GM04503 (cell line): ENCODE measurements around the gene SLC35B1.
A peak's percentile ranks its signal among the peaks of the same experiment; 100 is the strongest.
"Not testable (repeated sequence)": the region's sequence is repeated elsewhere in the genome, so short reads cannot be mapped to it uniquely, and the experiment has no call there.

ENCODE experiments used
- DNase-seq: peaks from one replicate; pipeline ENCODE4 v3.0.0-alpha.2; 2012; ENCODE audit warnings: low read depth

SLC35B1 gene

DNA sequence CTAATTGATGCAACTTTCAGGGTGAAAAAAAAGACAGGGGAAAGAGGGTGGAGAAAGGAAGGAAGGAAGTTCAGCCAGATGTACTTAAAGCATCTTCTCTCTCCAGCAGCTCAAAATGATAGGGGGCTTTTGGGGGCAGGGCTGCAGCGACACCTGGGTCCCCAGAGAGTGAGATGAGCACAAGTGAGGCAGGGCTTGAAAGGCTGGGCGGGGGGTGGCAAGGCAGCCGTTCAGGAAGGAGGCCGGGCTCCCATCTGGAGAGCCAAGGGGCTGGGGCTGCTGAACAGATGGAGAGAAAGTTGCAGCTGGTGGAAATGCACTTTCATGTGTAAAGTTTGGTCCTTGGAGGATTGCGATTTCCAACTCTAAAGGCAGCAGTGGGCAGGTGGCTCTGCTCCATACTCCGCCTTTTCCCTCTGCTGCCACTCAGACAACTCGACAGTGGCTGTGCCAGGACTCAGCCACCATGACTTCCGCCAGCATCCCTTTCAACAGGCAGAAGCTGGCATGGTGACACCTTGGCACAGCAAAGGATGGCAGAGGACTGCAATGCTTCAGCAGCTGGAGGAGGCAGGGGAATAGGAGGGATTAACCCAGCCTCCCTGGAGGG lies 7.7 kb downstream of the SLC35B1 start:
- DNase-seq: no peak

DNA sequence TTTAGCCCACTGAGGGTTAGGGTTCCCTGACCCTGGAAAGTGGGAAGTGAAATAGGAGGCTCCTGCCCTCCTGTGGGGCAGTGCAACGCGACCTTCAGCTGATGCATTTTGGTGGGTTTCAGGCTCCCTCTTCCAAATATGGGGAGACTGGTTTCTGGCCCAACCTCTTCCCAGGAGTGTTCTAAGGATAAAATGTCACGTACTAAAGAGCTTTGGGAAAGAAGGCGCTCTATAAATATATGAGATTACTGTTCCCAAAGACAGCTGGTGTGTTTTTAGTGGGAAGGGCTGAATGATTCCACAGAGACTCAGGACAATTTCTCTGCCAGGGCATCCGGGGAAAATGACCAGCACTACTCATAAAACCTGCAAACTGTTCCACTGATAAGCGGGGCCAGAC lies 9.8 kb downstream of the SLC35B1 start:
- DNase-seq: no peak

GRCh38 chr17:49696233-49696761 lies 11.5 kb downstream of the SLC35B1 start:
- no peak for DNase-seq

DNA sequence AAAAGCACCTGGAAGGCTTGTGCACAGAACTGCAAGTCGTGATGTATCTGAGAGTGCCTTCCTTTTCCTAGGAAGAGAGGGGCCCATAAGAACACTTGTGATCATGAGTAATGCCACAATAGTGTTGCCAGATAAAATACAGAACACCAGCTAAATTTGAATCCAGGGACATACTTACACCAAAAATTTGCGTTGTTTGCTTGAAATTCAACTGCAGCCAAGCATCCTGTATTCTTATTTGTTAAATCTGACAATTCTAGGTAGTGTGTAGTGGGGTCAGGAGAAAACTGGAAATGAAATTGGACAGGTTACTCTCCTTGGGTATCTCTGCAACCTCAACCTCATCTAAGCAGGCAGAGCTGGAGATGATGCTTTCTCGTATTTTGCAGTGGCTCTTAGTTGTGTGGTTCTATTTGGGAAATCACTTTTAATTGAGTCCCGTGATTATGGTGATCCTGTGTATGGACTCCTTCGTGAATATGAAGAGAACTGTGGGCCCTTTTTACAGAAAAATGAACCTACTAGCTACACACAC lies 12.0 kb downstream of the SLC35B1 start:
- DNase-seq: no peak

DNA sequence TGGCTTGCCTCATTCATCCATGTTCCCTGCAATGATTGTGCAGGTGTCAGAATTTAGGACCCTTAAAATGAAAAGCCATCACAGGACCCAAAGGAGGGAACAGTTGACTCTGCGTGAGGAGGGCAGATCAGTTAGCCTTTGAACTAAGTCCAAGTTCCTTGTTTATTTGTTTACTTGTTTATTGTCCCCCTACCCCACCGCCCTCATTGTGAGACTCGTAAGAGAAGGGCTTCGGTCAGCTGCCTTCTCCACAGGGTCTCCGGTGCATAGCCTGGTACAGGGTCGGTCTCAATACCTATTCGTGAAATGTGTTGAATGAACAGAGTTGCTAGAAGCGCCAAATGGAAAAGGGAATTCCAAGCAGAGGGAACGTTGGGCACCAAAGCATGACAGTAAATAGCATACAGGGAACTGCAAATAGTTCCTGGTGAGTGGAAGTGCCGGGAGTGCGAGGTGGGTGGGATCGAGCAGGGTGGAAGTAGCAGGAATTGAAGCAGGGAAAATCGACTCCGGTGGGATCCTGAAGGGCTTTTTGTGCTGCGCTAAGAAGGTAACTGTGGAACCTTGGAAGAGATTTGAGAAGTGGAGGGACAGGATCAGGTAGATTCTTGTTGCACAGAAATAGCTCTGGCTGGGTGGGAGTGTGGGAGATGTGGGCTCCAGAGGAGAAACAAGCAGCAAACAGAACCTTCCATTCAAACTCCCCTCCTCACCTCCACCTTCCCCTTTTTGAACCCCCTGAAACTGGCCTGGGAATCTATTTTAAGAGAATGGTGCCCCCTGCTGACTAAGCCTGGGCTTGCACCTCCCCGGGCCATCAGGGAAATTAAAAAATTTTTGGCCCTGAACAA lies 12.7 kb downstream of the SLC35B1 start:
- DNase-seq: no peak

GRCh38 chr17:49692751-49693150 lies 15.0 kb downstream of the SLC35B1 start:
- no peak for DNase-seq

GRCh38 chr17:49691677-49692191 lies 16.0 kb downstream of the SLC35B1 start:
- no peak for DNase-seq

DNA sequence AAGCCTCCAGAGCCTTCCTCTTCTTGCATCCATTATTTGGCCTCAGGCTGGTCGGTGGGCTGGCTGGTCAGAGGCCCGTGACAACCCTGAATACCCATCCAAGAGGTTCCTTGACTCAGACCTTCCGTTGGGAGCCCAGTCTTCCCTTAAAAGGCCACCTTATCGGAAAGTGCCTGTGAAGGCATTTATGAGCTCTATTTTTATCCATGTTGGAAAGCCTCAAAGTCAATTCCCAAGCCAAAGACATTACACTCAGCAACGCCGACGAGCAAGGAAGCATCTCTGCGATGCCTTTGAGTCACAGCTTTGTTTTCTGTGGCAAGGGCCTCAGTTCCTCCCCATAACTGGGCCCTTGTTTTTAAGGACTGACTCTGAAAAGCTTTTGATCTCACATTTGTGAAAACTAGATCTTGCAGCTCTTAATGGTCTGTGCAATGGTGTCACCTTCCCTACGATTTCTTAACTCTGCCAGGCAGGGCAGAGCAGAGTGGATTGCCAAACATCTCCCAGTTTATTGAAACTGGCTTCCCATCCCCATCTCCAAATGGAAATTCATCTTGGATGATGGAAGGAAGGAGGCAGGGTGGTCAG lies 16.6 kb downstream of the SLC35B1 start:
- DNase-seq: no peak

DNA sequence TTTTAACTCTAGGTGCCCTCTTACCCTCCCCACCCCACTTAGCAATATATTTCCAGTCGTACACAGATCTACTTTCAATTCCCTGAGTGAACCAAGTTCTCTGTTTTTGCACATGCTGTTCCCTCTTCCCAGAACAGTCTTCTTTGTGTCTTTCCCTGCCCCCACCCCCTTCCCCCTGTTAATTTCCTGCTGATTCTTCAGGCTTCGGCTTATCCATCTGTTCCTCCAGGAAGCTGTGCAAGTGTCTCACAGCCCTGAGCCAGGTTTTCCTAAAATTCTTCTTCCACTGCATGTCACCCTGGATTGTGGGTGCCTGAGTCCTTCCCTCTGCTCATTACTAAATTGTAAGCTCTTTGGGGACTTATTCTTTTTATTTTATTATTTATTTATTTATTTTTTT lies 17.5 kb downstream of the SLC35B1 start:
- no peak for DNase-seq

GRCh38 chr17:49688848-49689247 lies 18.9 kb downstream of the SLC35B1 start:
- no peak for DNase-seq

GRCh38 chr17:49687878-49688491 lies 19.8 kb downstream of the SLC35B1 start:
- no peak for DNase-seq

DNA sequence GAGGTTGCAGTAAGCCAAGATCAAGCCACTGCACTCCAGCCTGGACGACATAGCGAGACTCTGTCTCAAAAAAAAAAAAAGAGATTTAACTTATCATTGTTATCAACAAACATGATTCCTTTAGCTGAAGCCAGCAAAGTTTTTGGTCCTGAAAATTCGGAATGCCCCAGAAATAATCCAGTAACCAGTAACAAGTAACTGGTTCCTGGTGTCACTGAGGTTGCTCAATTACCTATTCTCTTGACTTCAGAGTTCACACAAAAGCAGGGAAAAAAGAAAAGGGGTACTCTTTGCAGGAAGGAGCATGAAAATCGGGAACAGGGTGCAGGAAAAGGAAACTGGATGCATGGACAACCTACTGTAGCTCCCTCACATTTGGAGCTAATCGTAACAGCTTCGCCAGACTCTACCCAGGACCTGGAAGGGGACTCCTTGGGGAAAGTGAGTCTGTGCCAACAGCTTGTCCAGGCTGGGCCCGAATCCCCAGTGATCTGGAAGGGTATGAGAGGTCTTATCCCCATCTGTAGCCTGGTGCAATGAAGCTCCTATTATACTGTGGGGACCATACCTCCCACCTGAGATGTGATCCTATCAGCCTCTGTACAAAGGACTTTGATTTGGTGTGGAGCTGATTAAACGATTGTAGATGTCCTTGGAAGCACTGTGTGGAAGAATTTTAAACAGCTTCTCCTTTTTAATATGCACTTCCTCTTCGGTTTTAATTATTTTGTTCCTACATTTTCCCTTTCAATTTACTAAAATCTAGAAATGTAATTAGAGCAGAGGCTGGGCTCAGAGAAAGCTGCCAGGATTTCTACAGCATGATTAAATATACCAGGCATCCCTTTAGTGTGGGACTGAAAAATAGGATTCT lies 26.4 kb downstream of the SLC35B1 start:
- no peak for DNase-seq

GRCh38 chr17:49680314-49680713 lies 27.4 kb downstream of the SLC35B1 start:
- DNase-seq: no peak

GRCh38 chr17:49677933-49678847 lies 29.6 kb downstream of the SLC35B1 start, which contains the start of gene SPOP:
Gene SPOP, minus strand, starts transcription at chr17:49678097. Its CDS starts 55,287 bp downstream, at chr17:49622810.
- peak; percentile 90 for DNase-seq

DNA sequence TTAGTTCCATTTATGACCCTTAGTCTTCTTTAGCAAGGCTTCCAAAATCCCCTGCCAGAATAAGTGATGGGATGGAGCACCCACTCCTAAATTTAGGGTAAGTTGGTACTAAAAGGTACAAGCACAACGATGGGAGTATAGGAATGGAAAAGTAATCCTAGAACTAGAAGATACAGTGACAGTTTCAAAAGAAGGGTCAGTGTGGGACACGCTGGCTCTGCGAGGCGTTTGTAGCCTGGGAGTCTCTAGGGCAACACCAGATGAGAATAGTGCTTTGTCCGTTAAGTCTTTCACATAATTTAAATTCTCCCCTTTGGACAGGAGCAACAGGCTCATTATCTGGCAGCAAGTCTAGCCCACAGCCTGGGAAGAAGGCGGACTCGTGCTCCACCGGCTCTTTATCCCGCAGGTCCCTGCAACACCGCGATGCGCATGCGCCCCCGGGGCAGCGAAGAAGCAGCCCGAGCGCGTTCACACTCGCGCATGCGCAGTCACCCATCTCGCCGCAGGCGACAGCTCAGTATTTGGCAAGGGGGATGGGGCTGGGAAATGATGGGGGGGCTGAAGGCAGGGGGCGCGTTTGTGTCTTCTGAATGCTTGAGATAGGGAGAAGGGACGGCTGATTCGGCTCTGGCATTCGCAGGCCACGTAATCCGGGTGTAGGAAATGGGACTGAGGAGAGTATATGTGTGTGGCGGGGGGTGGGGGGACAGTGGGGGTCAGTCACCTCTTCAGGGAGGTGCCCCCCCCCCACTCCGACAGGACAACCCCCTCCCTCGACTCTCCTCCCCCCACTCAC lies 30.4 kb downstream of the SLC35B1 start:
- DNase-seq: peak; percentile 54

GRCh38 chr17:49676276-49676868 lies 31.4 kb downstream of the SLC35B1 start:
- no peak for DNase-seq

DNA sequence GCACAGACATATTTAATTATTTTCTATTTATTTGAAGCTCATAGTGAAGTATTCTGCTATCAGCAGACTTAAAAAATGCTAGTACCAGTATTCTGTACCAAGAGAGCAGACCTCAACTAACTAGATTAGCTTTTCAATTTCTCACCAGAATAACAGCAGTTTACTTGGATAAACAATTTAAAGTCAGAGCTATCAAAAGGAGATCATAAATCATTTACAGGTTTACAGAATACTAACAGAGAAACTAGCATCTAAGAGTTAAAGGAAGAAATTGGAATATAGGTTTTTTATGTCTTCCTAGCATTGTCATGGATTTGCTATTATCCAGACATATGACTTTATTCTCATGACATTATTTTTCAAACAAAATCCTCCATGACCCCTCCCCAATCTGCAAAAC lies 33.3 kb downstream of the SLC35B1 start:
- DNase-seq: no peak

DNA sequence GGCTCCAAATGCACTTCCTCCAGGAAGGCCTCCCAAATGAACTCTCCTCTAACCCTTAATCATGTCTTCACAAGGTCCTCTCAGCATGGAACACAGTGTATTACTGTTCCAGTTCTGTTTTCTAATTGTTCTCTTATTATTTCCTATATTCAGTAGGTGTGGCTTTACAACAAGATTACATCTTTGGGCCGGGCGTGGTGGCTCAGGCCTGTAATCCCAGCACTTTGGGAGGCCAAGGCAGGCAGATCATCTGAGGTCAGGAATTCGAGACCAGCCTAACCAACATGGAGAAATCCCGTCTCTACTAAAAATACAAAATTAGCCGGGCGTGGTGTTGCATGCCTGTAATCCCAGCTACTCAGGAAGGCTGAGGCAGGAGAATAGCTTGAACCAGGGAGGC lies 34.1 kb downstream of the SLC35B1 start:
- not testable (repeated sequence) for DNase-seq

- no peak for DNase-seq
Measured at GRCh38 chr17:49670641-49671040, 37.1 kb downstream of the SLC35B1 start.
